Hepatocyte (in vitro differentiated cells): ENCODE results near the gene OBSCN. TPM values are rescaled to one million over a fixed set of nuclear protein-coding genes. Genes with fewer than 3 reads are reported as not detected.

Source experiments
- DNase-seq: peaks from one replicate; pipeline ENCODE4 v3.0.0-alpha.2; 2016; ENCODE audit warnings: low spot score
- H2AFZ ChIP-seq: fragments of 200-600 bp; sonication (generic); 2 replicates; pipeline ENCODE4 v1.6.0; 2016; ENCODE audit warnings: antibody characterized with exemption, mild to moderate bottlenecking
- H3K27ac ChIP-seq: fragments of 200-600 bp; sonication (generic); 2 replicates; pipeline ENCODE4 v1.5.1; 2016; ENCODE audit warnings: mild to moderate bottlenecking
- H3K27me3 ChIP-seq: fragments of 200-600 bp; sonication (generic); 2 replicates; pipeline ENCODE4 v1.6.1; 2016
- H3K36me3 ChIP-seq: fragments of 200-600 bp; sonication (generic); replicated peaks from 2 replicates; pipeline ENCODE4 v1.5.1; 2016; ENCODE audit warnings: low read depth; ENCODE audit not compliant: insufficient read depth
- H3K4me1 ChIP-seq: fragments of 200-600 bp; sonication (generic); 2 replicates; pipeline ENCODE4 v1.5.1; 2016; ENCODE audit warnings: mild to moderate bottlenecking, moderate library complexity; ENCODE audit not compliant: insufficient read depth
- H3K4me2 ChIP-seq: fragments of 200-600 bp; sonication (generic); 2 replicates; pipeline ENCODE4 v1.6.0; 2016
- H3K4me3 ChIP-seq: fragments of 200-600 bp; sonication (generic); 2 replicates; pipeline ENCODE4 v1.5.1; 2016; ENCODE audit warnings: mild to moderate bottlenecking
- H3K79me2 ChIP-seq: fragments of 200-600 bp; sonication (generic); 2 replicates; pipeline ENCODE4 v1.6.0; 2017; ENCODE audit warnings: mild to moderate bottlenecking
- H3K9me2 ChIP-seq: fragments of 200-600 bp; sonication (generic); replicated peaks from 2 replicates; pipeline ENCODE4 v1.6.0; 2017; ENCODE audit warnings: mild to moderate bottlenecking; ENCODE audit not compliant: insufficient read depth
- H3K9me3 ChIP-seq: fragments of 200-600 bp; sonication (generic); 2 replicates; pipeline ENCODE4 v1.5.1; 2016; ENCODE audit warnings: low read depth, mild to moderate bottlenecking
- H4K20me1 ChIP-seq: fragments of 200-600 bp; sonication (generic); 2 replicates; pipeline ENCODE4 v1.6.0; 2016; ENCODE audit warnings: mild to moderate bottlenecking; ENCODE audit not compliant: insufficient read depth, poor library complexity, severe bottlenecking
- EZH2 ChIP-seq: fragments of 200-600 bp; sonication (generic); IDR thresholded peaks from 2 replicates; pipeline ENCODE4 v1.6.1; 2016; ENCODE audit warnings: antibody characterized with exemption, mild to moderate bottlenecking, borderline replicate concordance
- EZH2phosphoT487 ChIP-seq: fragments of 200-600 bp; sonication (generic); IDR thresholded peaks from one replicate; pipeline ENCODE4 v1.6.1; 2018; ENCODE audit warnings: antibody characterized with exemption, mild to moderate bottlenecking, low read depth, moderate library complexity; ENCODE audit not compliant: unreplicated experiment, severe bottlenecking
- WGBS: methylation state at CpG from one replicate; pipeline ENCODE4 v1.1.6; 2016; ENCODE audit warnings: low lambda C conversion rate; ENCODE audit errors: missing lambda C conversion rate; 5-methylcytosine and 5-hydroxymethylcytosine counted together
- polyA plus RNA-seq: library from polyadenylated mRNA; unstranded; fragments of >200 nt; fragmentation: Nextera tagmentation; extraction: Ambion mirVana; gene quantifications from 2 replicates; pipeline ENCODE4 v1.2.1, GENCODE V29; 2016
- total RNA-seq: library from RNA; depleted of rRNA; stranded (reverse); fragments of >200 nt; gene quantifications from 2 replicates; pipeline ENCODE4 v1.2.3, GENCODE V29; 2014
- TF ChIP-seq, protein P1 (sequence below): fragments of 200-600 bp; sonication (generic); IDR thresholded peaks from 2 replicates; pipeline ENCODE4 v1.5.1; 2016; ENCODE audit warnings: antibody characterized with exemption, mild to moderate bottlenecking; ENCODE audit not compliant: poor library complexity

The OBSCN gene
- total and polyA plus RNA-seq, 2 experiments from 2014 or later = 15.0 to 22.4 TPM

DNA sequence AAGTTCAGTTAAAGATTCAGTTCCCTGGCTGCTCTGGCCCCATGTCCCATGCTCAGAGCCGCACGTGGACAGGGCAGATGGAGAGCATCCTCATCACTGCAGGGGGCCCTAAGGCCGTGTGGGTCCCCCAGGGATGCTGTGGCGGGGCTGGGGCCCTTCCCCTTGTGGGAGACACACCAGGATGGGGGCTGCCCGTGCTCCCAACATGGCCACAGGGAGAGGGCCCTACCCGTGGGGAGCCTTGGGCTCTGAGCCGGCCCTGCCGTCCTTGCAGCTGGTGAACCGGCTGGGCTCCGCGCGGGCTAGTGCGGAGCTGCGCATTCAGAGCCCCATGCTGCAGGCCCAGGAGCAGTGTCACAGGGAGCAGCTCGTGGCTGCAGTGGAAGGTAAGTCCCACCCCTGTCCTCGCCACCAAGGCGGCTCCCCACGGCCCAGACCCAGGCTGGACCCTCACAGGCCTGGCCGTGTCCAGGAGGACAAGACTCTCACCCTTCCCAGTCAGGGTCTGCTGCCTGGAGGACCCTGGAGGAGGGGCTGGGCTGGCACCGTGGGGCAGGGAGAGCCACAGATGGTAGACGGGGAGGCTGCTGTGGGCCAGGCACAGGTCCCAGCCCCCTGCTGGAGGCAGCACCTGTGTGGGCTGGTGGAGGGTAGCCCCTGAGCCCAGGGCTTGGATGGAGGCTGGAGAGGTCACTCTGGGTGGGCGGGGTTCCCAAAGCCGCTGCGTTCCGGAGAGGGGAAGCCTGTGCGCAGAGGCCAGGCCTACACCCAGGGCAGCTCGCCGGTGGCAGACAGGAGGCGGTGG, 145.0 kb downstream of the OBSCN start:
- no peak for TF ChIP-seq EZH2
- TF ChIP-seq, protein P1, sequence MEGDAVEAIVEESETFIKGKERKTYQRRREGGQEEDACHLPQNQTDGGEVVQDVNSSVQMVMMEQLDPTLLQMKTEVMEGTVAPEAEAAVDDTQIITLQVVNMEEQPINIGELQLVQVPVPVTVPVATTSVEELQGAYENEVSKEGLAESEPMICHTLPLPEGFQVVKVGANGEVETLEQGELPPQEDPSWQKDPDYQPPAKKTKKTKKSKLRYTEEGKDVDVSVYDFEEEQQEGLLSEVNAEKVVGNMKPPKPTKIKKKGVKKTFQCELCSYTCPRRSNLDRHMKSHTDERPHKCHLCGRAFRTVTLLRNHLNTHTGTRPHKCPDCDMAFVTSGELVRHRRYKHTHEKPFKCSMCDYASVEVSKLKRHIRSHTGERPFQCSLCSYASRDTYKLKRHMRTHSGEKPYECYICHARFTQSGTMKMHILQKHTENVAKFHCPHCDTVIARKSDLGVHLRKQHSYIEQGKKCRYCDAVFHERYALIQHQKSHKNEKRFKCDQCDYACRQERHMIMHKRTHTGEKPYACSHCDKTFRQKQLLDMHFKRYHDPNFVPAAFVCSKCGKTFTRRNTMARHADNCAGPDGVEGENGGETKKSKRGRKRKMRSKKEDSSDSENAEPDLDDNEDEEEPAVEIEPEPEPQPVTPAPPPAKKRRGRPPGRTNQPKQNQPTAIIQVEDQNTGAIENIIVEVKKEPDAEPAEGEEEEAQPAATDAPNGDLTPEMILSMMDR = no peak
- TF ChIP-seq EZH2phosphoT487 = no peak
- Histone ChIP-seq H3K9me3 (no peaks in the 10 kb centered on the region), H3K4me2 (no peak overlapping the region), H3K36me3 (no peaks in the 10 kb centered on the region), H3K4me1 (no peaks in the 10 kb centered on the region), H2AFZ (no peak overlapping the region), H3K79me2 (no peaks in the 10 kb centered on the region), H3K4me3 (no peak overlapping the region), H3K27ac (no peak overlapping the region), H3K9me2 (no peaks in the 10 kb centered on the region), H3K27me3 (no peaks in the 10 kb centered on the region), H4K20me1 (no peaks in the 10 kb centered on the region)
- WGBS = 94% methylated on average over 29 of the region's 29 CpGs
- no peak for DNase-seq

- Histone ChIP-seq H4K20me1 (no peaks in the 10 kb centered on the region), H3K4me3 (no peak overlapping the region), H3K36me3 (no peaks in the 10 kb centered on the region), H3K79me2 (no peaks in the 10 kb centered on the region), H3K27me3 (no peaks in the 10 kb centered on the region), H3K9me3 (no peaks in the 10 kb centered on the region), H3K4me2 (no peak overlapping the region), H3K4me1 (no peaks in the 10 kb centered on the region), H2AFZ (no peak overlapping the region), H3K27ac (no peak overlapping the region), H3K9me2 (no peaks in the 10 kb centered on the region)
- no peak for TF ChIP-seq EZH2phosphoT487
- TF ChIP-seq EZH2 = no peak
- TF ChIP-seq, protein P1 = no peak
- DNase-seq = no peak
- 92% methylated on average over 11 of the region's 11 CpGs for WGBS
These were observed 145.9 kb downstream of the OBSCN start for GRCh38 chr1:228353601-228354371.

DNA sequence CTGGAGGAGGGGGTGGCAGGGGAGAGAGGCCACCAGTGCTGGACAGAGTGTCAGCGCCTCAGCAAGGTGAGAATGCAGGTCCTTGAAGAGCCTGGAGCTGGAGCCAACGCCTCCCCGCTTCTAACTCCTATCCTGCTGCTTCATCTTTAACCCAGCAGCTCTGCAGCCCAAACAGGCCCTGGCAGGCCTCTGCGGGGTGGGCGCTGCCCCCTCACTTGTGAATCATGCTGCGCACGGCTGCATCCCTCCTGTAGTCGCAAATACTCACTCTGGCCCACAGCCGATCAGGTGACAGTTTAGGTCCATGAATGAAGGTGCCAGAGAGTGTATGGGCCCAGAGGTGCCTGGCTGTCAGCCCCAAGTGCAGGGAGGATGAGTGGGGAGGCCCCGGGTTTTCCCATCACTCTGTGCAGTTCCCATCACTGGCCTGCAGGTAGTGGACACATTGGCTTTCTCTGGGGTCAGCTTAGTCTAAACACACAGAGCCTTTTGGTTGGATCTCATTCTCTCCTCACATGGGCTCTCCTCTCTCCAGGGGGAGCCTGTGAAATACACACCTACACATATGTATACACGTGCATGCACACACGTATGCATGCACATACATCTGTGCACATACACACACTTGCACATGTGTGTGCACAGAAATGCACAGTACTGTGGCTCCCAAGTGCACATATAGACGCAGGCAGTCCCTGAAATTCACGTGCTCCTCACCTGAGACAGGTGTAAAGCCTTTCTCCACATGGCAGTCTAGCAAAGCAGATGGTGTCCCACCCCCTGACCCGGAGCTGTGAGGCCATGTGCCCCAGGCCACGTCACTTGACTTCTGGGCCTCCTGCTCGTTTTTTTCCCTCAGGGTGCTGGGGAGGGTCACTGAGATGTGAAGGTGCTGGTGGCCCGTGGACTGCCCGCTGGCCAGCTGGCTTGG, 146.8 kb downstream of the OBSCN start:
- Histone ChIP-seq H3K4me2 (no peak overlapping the region), H3K4me1 (no peaks in the 10 kb centered on the region), H2AFZ (no peak overlapping the region), H3K9me3 (no peaks in the 10 kb centered on the region), H3K9me2 (no peaks in the 10 kb centered on the region), H3K79me2 (no peaks in the 10 kb centered on the region), H4K20me1 (no peaks in the 10 kb centered on the region), H3K27me3 (no peaks in the 10 kb centered on the region), H3K4me3 (no peak overlapping the region), H3K36me3 (no peaks in the 10 kb centered on the region), H3K27ac (no peak overlapping the region)
- no peak for TF ChIP-seq EZH2phosphoT487
- TF ChIP-seq, protein P1 = no peak
- no peak for TF ChIP-seq EZH2
- 90% methylated on average over 19 of the region's 19 CpGs for WGBS
- DNase-seq = no peak
